ENCODE data around the gene EXOC3L4. TPM values are rescaled to one million over a fixed set of nuclear protein-coding genes. Genes with fewer than 3 reads are reported as not detected.

Gene EXOC3L4
- total RNA-seq, 1 experiment from 2014 or later: 1.4 TPM

- ChIA-PET POLR2A (ENCODE audit: unreplicated experiment) (no interaction called here), CTCF (no interaction called here)
- Histone ChIP-seq H3K79me2 (ENCODE audit: low read length) (no peaks in the 10 kb centered on the region), H3K27me3 (ENCODE audit: low read length) (no peaks in the 10 kb centered on the region), H3K9me2 (replicated peaks; ENCODE audit: low read length) (no peaks in the 10 kb centered on the region), H3F3A (ENCODE audit: low read length, unreplicated experiment) (no peaks in the 10 kb centered on the region), H3K4me3 (ENCODE audit: low read length) (no peak overlapping the region), H3K4me2 (ENCODE audit: low read length) (no peak overlapping the region), H2AFZ (ENCODE audit: low read length) (no peak overlapping the region), H3K9ac (ENCODE audit: low read length) (no peak overlapping the region), H3K4me1 (ENCODE audit: insufficient read depth, low read length) (peaks cover 28% of the 10 kb centered on the region), H3K36me3 (ENCODE audit: low read depth, low read length) (no peaks in the 10 kb centered on the region), H3K27ac (ENCODE audit: low read length) (no peak overlapping the region), H4K20me1 (ENCODE audit: low read length) (no peaks in the 10 kb centered on the region), H3K9me3 (ENCODE audit: low read length) (no peaks in the 10 kb centered on the region)
- no peak for TF ChIP-seq EZH2phosphoT487 (IDR thresholded peaks at IDR 0.05; ENCODE audit: borderline replicate concordance, low read length)
- TF ChIP-seq, protein P1, sequence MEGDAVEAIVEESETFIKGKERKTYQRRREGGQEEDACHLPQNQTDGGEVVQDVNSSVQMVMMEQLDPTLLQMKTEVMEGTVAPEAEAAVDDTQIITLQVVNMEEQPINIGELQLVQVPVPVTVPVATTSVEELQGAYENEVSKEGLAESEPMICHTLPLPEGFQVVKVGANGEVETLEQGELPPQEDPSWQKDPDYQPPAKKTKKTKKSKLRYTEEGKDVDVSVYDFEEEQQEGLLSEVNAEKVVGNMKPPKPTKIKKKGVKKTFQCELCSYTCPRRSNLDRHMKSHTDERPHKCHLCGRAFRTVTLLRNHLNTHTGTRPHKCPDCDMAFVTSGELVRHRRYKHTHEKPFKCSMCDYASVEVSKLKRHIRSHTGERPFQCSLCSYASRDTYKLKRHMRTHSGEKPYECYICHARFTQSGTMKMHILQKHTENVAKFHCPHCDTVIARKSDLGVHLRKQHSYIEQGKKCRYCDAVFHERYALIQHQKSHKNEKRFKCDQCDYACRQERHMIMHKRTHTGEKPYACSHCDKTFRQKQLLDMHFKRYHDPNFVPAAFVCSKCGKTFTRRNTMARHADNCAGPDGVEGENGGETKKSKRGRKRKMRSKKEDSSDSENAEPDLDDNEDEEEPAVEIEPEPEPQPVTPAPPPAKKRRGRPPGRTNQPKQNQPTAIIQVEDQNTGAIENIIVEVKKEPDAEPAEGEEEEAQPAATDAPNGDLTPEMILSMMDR (conservative IDR thresholded peaks at IDR 0.05; ENCODE audit: low read depth, low read length): no peak
- no TSS peak for BruUV-seq (replicated peaks)
- ATAC-seq (no peak), DNase-seq (no peak)
- intact Hi-C loops (cut with micrococcal nuclease): no loop called here
These were observed 51.7 kb downstream of the EXOC3L4 start for GRCh38 chr14:103146141-103146709.

GRCh38 chr14:103149351-103150237 is 55.1 kb downstream of the EXOC3L4 start:
- Histone ChIP-seq H3K9me3 (ENCODE audit: low read length) (no peaks in the 10 kb centered on the region), H3K4me3 (ENCODE audit: low read length) (no peak overlapping the region), H3K9ac (ENCODE audit: low read length) (no peak overlapping the region), H3K27me3 (ENCODE audit: low read length) (no peaks in the 10 kb centered on the region), H3F3A (ENCODE audit: low read length, unreplicated experiment) (no peaks in the 10 kb centered on the region), H2AFZ (ENCODE audit: low read length) (no peak overlapping the region), H3K4me2 (ENCODE audit: low read length) (no peak overlapping the region), H3K27ac (ENCODE audit: low read length) (no peak overlapping the region), H4K20me1 (ENCODE audit: low read length) (no peaks in the 10 kb centered on the region), H3K36me3 (ENCODE audit: low read depth, low read length) (no peaks in the 10 kb centered on the region), H3K9me2 (replicated peaks; ENCODE audit: low read length) (no peaks in the 10 kb centered on the region), H3K79me2 (ENCODE audit: low read length) (no peaks in the 10 kb centered on the region), H3K4me1 (ENCODE audit: insufficient read depth, low read length) (peaks cover 11% of the 10 kb centered on the region)
- no TSS peak for BruUV-seq (replicated peaks)
- TF ChIP-seq, protein P1 (conservative IDR thresholded peaks at IDR 0.05; ENCODE audit: low read depth, low read length): no peak
- TF ChIP-seq EZH2phosphoT487 (IDR thresholded peaks at IDR 0.05; ENCODE audit: borderline replicate concordance, low read length): no peak
- no peak for TF ChIP-seq EZH2 (IDR thresholded peaks at IDR 0.05; ENCODE audit: low read length, unreplicated experiment)
- ChIA-PET CTCF (no interaction called here), POLR2A (ENCODE audit: unreplicated experiment) (no interaction called here)
- DNase-seq (no peak), ATAC-seq (no peak)
- intact Hi-C loops (cut with micrococcal nuclease): no loop called here
